H1 (cell line): ENCODE measurements around the gene MYLIP. TPM values are rescaled to one million over a fixed set of nuclear protein-coding genes. Genes with fewer than 3 reads are reported as not detected.

Source experiments
- CTCF ChIA-PET: fragments of 300-600 bp; sonication (Branson Sonifier 250); formaldehyde crosslinking; loops from one replicate; lab custom pipeline; 2021; ENCODE audit not compliant: partially characterized antibody; lab: Charles Lee
- POLR2A ChIA-PET: fragments of 300-600 bp; sonication (Branson Sonifier 250); formaldehyde crosslinking; loops from one replicate; lab custom pipeline; 2021; ENCODE audit warnings: inconsistent platforms; ENCODE audit not compliant: partially characterized antibody; lab: Charles Lee
- DNase-seq, 2 experiments: peaks; one replicate each; pipeline versions ENCODE4 v3.0.0 to v3.0.0-alpha.2; 2010 to 2022; ENCODE audit warnings: low spot score in 2 of 2, low read depth in 1 of 2, mixed read lengths in 1 of 2
- FAIRE-seq: peaks from 2 replicates; lab custom pipeline; 2011; peaks lifted over from hg19 to GRCh38; lab: Jason Lieb, UNC
- H2AFZ ChIP-seq: 2 replicates; pipeline ENCODE4 v1.8.1; 2012; ENCODE audit warnings: low read length, inconsistent platforms
- H2AK5ac ChIP-seq: 2 replicates; pipeline ENCODE4 v1.6.1; 2013; ENCODE audit warnings: low read depth, low read length
- H2BK120ac ChIP-seq: replicated peaks from 2 replicates; pipeline ENCODE3; 2013; ENCODE audit warnings: low read depth, low read length, inconsistent platforms
- H2BK12ac ChIP-seq: 2 replicates; pipeline ENCODE4 v1.6.1; 2013; ENCODE audit warnings: low read depth, low read length
- H2BK15ac ChIP-seq: 2 replicates; pipeline ENCODE4 v1.6.1; 2013; ENCODE audit warnings: low read length
- H2BK20ac ChIP-seq: 2 replicates; pipeline ENCODE4 v1.6.1; 2013; ENCODE audit warnings: low read length
- H2BK5ac ChIP-seq: 2 replicates; pipeline ENCODE4 v1.6.1; 2013; ENCODE audit warnings: low read depth, low read length
- H3K14ac ChIP-seq: 2 replicates; pipeline ENCODE4 v1.6.1; 2013; ENCODE audit warnings: inconsistent platforms; ENCODE audit not compliant: insufficient read length
- H3K18ac ChIP-seq: 2 replicates; pipeline ENCODE4 v1.6.1; 2013; ENCODE audit warnings: low read length; ENCODE audit errors: extremely low read depth
- H3K23ac ChIP-seq: 2 replicates; pipeline ENCODE4 v1.6.1; 2013; ENCODE audit warnings: inconsistent platforms; ENCODE audit not compliant: insufficient read length
- H3K23me2 ChIP-seq: 2 replicates; pipeline ENCODE4 v1.6.1; 2013; ENCODE audit warnings: low read depth, low read length
- H3K27ac ChIP-seq: 2 replicates; pipeline ENCODE4 v1.6.1; 2011; ENCODE audit warnings: low read depth, low read length, inconsistent platforms
- H3K27me3 ChIP-seq, 4 experiments: replicated peaks in 1 of 4; 1 replicate in 1 of 4; 2 replicates in 3 of 4; pipeline versions ENCODE4 v1.6.1 to v1.8.1; 2011 to 2013; ENCODE audit warnings: low read length in 3 of 4, mild to moderate bottlenecking in 3 of 4, inconsistent platforms in 2 of 4, mixed read lengths in 2 of 4, moderate library complexity in 1 of 4; ENCODE audit not compliant: control insufficient read depth in 3 of 4, insufficient read depth in 3 of 4; ENCODE audit errors: extremely low read depth in 1 of 4
- H3K36me3 ChIP-seq, 4 experiments: 2 replicates each; pipeline versions ENCODE4 v1.6.1 to v1.8.1; 2011 to 2013; ENCODE audit warnings: mild to moderate bottlenecking in 4 of 4, low read length in 3 of 4, moderate library complexity in 2 of 4, control low read depth in 1 of 4, inconsistent platforms in 1 of 4; ENCODE audit not compliant: insufficient read depth in 4 of 4, control insufficient read depth in 2 of 4
- H3K4ac ChIP-seq: replicated peaks from 2 replicates; pipeline ENCODE3; 2013; ENCODE audit warnings: low read length, low read depth, mixed read lengths, inconsistent platforms; ENCODE audit not compliant: insufficient read length
- H3K4me1 ChIP-seq, 4 experiments: replicated peaks in 1 of 4; 1 replicate in 1 of 4; 2 replicates in 3 of 4; pipeline versions ENCODE4 v1.6.1 to v1.8.1; 2011 to 2013; ENCODE audit warnings: low read length in 3 of 4, inconsistent platforms in 2 of 4, mixed read lengths in 1 of 4; ENCODE audit not compliant: insufficient read depth in 4 of 4, control insufficient read depth in 3 of 4
- H3K4me2 ChIP-seq, 2 experiments: 2 replicates each; pipeline versions ENCODE4 v1.6.1 to v1.8.1; 2011 to 2013; ENCODE audit warnings: low read depth in 2 of 2, low read length in 2 of 2, control low read depth in 1 of 2, inconsistent platforms in 1 of 2, mild to moderate bottlenecking in 1 of 2; ENCODE audit not compliant: insufficient read depth in 1 of 2
- H3K4me3 ChIP-seq, 4 experiments: fragments of 200-600, 300-600 bp in 1 of 4; sonication (generic), shearing (Covaris generic), sonication (Bioruptor Twin) in 1 of 4; 2 replicates each; pipeline versions ENCODE4 v1.5.1 to v1.8.1; 2011 to 2016; ENCODE audit warnings: low read length in 4 of 4, low read depth in 3 of 4, control low read depth in 2 of 4, inconsistent platforms in 2 of 4, mild to moderate bottlenecking in 2 of 4, mixed read lengths in 1 of 4, moderate library complexity in 1 of 4; ENCODE audit not compliant: insufficient read depth in 2 of 4; ENCODE audit errors: extremely low read depth in 1 of 4
- H3K56ac ChIP-seq: replicated peaks from 2 replicates; pipeline ENCODE3; 2013; ENCODE audit warnings: low read depth, mild to moderate bottlenecking, mixed read lengths, low read length, inconsistent platforms; ENCODE audit not compliant: insufficient read length
- H3K79me1 ChIP-seq: 2 replicates; pipeline ENCODE4 v1.6.1; 2013; ENCODE audit warnings: low read depth, low read length, control low read depth
- H3K79me2 ChIP-seq, 2 experiments: 2 replicates each; pipeline versions ENCODE4 v1.6.1 to v1.8.1; 2012 to 2013; ENCODE audit warnings: low read length in 2 of 2, mild to moderate bottlenecking in 2 of 2, inconsistent platforms in 1 of 2; ENCODE audit not compliant: insufficient read depth in 2 of 2, control insufficient read depth in 1 of 2
- H3K9ac ChIP-seq, 4 experiments: replicated peaks in 1 of 4; 1 replicate in 1 of 4; 2 replicates in 3 of 4; pipeline versions ENCODE4 v1.6.1 to v1.8.1; 2011 to 2013; ENCODE audit warnings: low read depth in 3 of 4, low read length in 3 of 4, control low read depth in 2 of 4, mild to moderate bottlenecking in 2 of 4, moderate library complexity in 2 of 4, inconsistent platforms in 1 of 4; ENCODE audit errors: extremely low read depth in 1 of 4
- H3K9me3 ChIP-seq, 2 experiments: 2 replicates each; pipeline versions ENCODE4 v1.6.1 to v1.8.1; 2012 to 2013; ENCODE audit warnings: mild to moderate bottlenecking in 2 of 2, moderate library complexity in 2 of 2, control low read depth in 1 of 2, inconsistent platforms in 1 of 2, low read depth in 1 of 2, low read length in 1 of 2, mixed read lengths in 1 of 2; ENCODE audit not compliant: insufficient read depth in 2 of 2
- H4K20me1 ChIP-seq, 2 experiments: replicated peaks in 1 of 2; 2 replicates each; pipeline versions ENCODE3 to v1.8.1; 2011 to 2013; ENCODE audit warnings: inconsistent platforms in 2 of 2, low read length in 2 of 2, mild to moderate bottlenecking in 1 of 2; ENCODE audit not compliant: insufficient read depth in 2 of 2, control insufficient read depth in 1 of 2
- H4K5ac ChIP-seq: 2 replicates; pipeline ENCODE4 v1.6.1; 2013; ENCODE audit warnings: low read length, low read depth, mixed read lengths, inconsistent platforms; ENCODE audit not compliant: insufficient read length
- H4K8ac ChIP-seq: 2 replicates; pipeline ENCODE4 v1.8.0; 2013; ENCODE audit warnings: mild to moderate bottlenecking, moderate library complexity, low read length, inconsistent platforms; ENCODE audit not compliant: insufficient read depth; ENCODE audit errors: extremely low read depth
- H4K91ac ChIP-seq: replicated peaks from 2 replicates; pipeline ENCODE3; 2013; ENCODE audit warnings: low read length, mixed read lengths, inconsistent platforms; ENCODE audit not compliant: insufficient read length
- ATF3 ChIP-seq: IDR thresholded peaks from 2 replicates; pipeline ENCODE4 v1.6.1; 2011; ENCODE audit warnings: low read depth, mild to moderate bottlenecking, low read length; ENCODE audit not compliant: insufficient read depth
- CHD1 ChIP-seq: IDR thresholded peaks from 2 replicates; pipeline ENCODE4 v1.6.1; 2012; ENCODE audit warnings: low read depth, low read length, improper control_type of control experiment
- EGR1 ChIP-seq: IDR thresholded peaks from 2 replicates; pipeline ENCODE4 v1.6.1; 2011; ENCODE audit warnings: low read depth, low read length, borderline replicate concordance
- EP300 ChIP-seq, 2 experiments: IDR thresholded peaks; 1 replicate in 1 of 2; 2 replicates in 1 of 2; pipeline ENCODE4 v1.6.1; 2011 to 2012; ENCODE audit warnings: low read depth in 2 of 2, low read length in 2 of 2, mild to moderate bottlenecking in 2 of 2, borderline replicate concordance in 1 of 2, inconsistent platforms in 1 of 2, moderate library complexity in 1 of 2
- NANOG ChIP-seq: IDR thresholded peaks from 2 replicates; pipeline ENCODE4 v1.6.1; 2011; ENCODE audit warnings: low read length, low read depth, mild to moderate bottlenecking, inconsistent platforms; ENCODE audit not compliant: insufficient read depth, poor library complexity, severe bottlenecking
- RBBP5 ChIP-seq: IDR thresholded peaks from 2 replicates; pipeline ENCODE4 v1.7.1; 2012; ENCODE audit warnings: low read depth, mild to moderate bottlenecking, inconsistent platforms, low read length, moderate library complexity, borderline replicate concordance
- SAP30 ChIP-seq: fragments of 300-600 bp; sonication (generic); IDR thresholded peaks from 2 replicates; pipeline ENCODE4 v1.7.1; 2012; ENCODE audit warnings: low read length, moderate library complexity, mild to moderate bottlenecking, inconsistent platforms; ENCODE audit not compliant: insufficient read depth, insufficient replicate concordance
- SUZ12 ChIP-seq: fragments of 200-600 bp; sonication (generic); IDR thresholded peaks from 2 replicates; pipeline ENCODE4 v1.6.1; 2012; ENCODE audit warnings: mild to moderate bottlenecking, inconsistent platforms, low read length, moderate library complexity, mixed read lengths
- TAF7 ChIP-seq: optimal IDR thresholded peaks from 2 replicates; pipeline ENCODE3; 2011; ENCODE audit warnings: low read depth, mild to moderate bottlenecking, inconsistent platforms, low read length, moderate library complexity, borderline replicate concordance
- TEAD4 ChIP-seq: IDR thresholded peaks from 2 replicates; pipeline ENCODE4 v1.6.1; 2012; ENCODE audit warnings: low read depth, low read length, inconsistent platforms, mixed read lengths
- ZNF274 ChIP-seq: IDR thresholded peaks from 2 replicates; pipeline ENCODE4 v1.7.0; 2012; ENCODE audit warnings: low read length, borderline replicate concordance; ENCODE audit errors: extremely low read depth
- WGBS, 2 experiments: shearing (Covaris generic) in 1 of 2; methylation state at CpG; one replicate each; pipeline versions ENCODE4 v1.1.6 to v1.1.7; 2013 to 2015; ENCODE audit warnings: low lambda C conversion rate in 2 of 2, mixed read lengths in 2 of 2, inconsistent platforms in 1 of 2, low coverage in 1 of 2, missing lambda C conversion rate in 1 of 2; ENCODE audit not compliant: insufficient replicate concordance in 2 of 2, insufficient coverage in 1 of 2, insufficient read length in 1 of 2; ENCODE audit errors: extremely low coverage in 1 of 2, missing lambda C conversion rate in 1 of 2; 5-methylcytosine and 5-hydroxymethylcytosine counted together
- polyA plus RNA-seq, 7 experiments: library from polyadenylated mRNA; depleted of rRNA in 3 of 7; stranded (reverse) in 5 of 7; unstranded in 2 of 7; fragments of >200 nt in 5 of 7; fragments of 200-250 nt in 2 of 7; gene quantifications; 1 replicate in 5 of 7; 2 replicates in 1 of 7; 4 replicates in 1 of 7; pipeline versions ENCODE4 v1.2.1 to v1.2.3, GENCODE V29; 2011 to 2013; ENCODE audit warnings: missing spikeins in 2 of 7, mixed read lengths in 2 of 7
- total RNA-seq: library from RNA; stranded (reverse); fragmentation: NEBNext Ultra II Directional; extraction: Animal tissue kit (Norgen Biotek cat#: 25700); gene quantifications from 2 replicates; pipeline ENCODE4 v1.2.1, GENCODE V29; 2021

The MYLIP gene
- total and polyA plus RNA-seq, 2 of the 8 experiments (the other 6 are each of a cell fraction or from before 2014, with no cell fraction given), result 21.1 to 26.9 TPM

- H2BK12ac ChIP-seq, result no peak overlapping the region
- no peak overlapping the region for H2AK5ac ChIP-seq
- H3K9ac ChIP-seq, result no peak overlapping the region
- no peak overlapping the region for H4K5ac ChIP-seq
- no peaks in the 10 kb centered on the region for H3K79me2 ChIP-seq
- no peak overlapping the region for H2BK5ac ChIP-seq
- H3K18ac ChIP-seq, result no peak overlapping the region
- FAIRE-seq (no peak), DNase-seq (no peak)
- H3K79me1 ChIP-seq, result no peaks in the 10 kb centered on the region
- H3K4me1 ChIP-seq, result peaks cover 0 to 5% (median 2%) of the 10 kb centered on the region in 4 experiments; a peak in 3 of 7 replicates
- no peak overlapping the region for H3K14ac ChIP-seq
- H2BK20ac ChIP-seq, result no peak overlapping the region
- no peak overlapping the region for H3K4me3 ChIP-seq
- H3K27ac ChIP-seq, result no peak overlapping the region
- no peak overlapping the region for H2BK15ac ChIP-seq
- POLR2A ChIA-PET, result interaction anchor here (1.0 kb wide), 1 partner anchor 35 kb away, joined by 3 read pairs; no protein-coding TSS in a partner anchor
- H4K20me1 ChIP-seq, result no peaks in the 10 kb centered on the region
- no peak overlapping the region for H4K91ac ChIP-seq
- no peaks in the 10 kb centered on the region for H3K23me2 ChIP-seq
- no peak overlapping the region for H3K4me2 ChIP-seq
- H2BK120ac ChIP-seq, result no peak overlapping the region
- no peak overlapping the region for H4K8ac ChIP-seq
- H3K56ac ChIP-seq, result no peak overlapping the region
- no peak overlapping the region for H3K4ac ChIP-seq
- no peaks in the 10 kb centered on the region; a peak in 1 of 7 replicates for H3K27me3 ChIP-seq
- no peaks in the 10 kb centered on the region for H3K36me3 ChIP-seq
- 95% methylated on average over 2 of the region's 2 CpGs; no CpG with 5 or more reads in 1 of the 2 experiments for WGBS, 2 experiments
- H2AFZ ChIP-seq, result no peak overlapping the region
- CTCF ChIA-PET, result interaction anchor here (0.8 to 1.3 kb wide), 5 partner anchors 11 to 480 kb away, joined by 3 to 4 read pairs (median 3); no protein-coding TSS in a partner anchor
- no peaks in the 10 kb centered on the region for H3K9me3 ChIP-seq
- H3K23ac ChIP-seq, result no peak overlapping the region
- TF ChIP-seq TEAD4, result no peak
- no peak for TF ChIP-seq ATF3
- TF ChIP-seq TAF7, result no peak
- TF ChIP-seq NANOG, result no peak
- no peak for TF ChIP-seq ZNF274
- no peak for TF ChIP-seq SAP30
- no peak for TF ChIP-seq CHD1
- no peak for TF ChIP-seq EP300 (IDR thresholded peaks at IDR 0.05; ENCODE audit: borderline replicate concordance in 1 of 2, low read depth in 2 of 2, low read length in 2 of 2)
- TF ChIP-seq EGR1, result no peak
- no peak for TF ChIP-seq SUZ12
- no peak for TF ChIP-seq RBBP5
Measured at GRCh38 chr6:16171400-16171799, 42.5 kb downstream of the MYLIP start.
